DMS53 (cell line): ENCODE results near the gene OR8D2.

ENCODE experiments used
- DNase-seq: peaks from one replicate; lab custom pipeline; 2025; lab: John Stamatoyannopoulos, UW

The OR8D2 gene, protein sequence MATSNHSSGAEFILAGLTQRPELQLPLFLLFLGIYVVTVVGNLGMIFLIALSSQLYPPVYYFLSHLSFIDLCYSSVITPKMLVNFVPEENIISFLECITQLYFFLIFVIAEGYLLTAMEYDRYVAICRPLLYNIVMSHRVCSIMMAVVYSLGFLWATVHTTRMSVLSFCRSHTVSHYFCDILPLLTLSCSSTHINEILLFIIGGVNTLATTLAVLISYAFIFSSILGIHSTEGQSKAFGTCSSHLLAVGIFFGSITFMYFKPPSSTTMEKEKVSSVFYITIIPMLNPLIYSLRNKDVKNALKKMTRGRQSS

DNA sequence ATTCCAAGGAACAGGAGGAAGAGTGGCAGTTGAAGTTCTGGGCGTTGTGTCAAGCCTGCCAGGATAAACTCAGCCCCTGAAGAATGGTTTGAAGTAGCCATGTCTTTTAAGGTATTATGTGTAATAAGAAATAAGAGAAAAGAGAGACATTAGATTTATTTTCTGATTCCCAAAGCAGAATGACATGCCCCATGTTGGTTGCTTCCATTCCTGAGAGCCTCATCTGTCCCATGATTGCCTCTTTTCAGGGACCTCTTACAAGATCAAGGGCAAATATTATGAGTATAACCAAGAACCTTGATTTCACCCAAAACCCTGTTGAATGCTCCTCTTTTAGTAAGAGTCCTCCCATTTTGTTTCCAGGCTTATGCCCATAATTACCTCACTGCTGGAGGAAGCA, at the start of gene OR8D2:
TSS of gene OR8D2 (minus strand) at position 101 of the 400 bp plus-strand sequence. CDS start at position 101, 0 bp downstream.
- DNase-seq, result no peak

DNA sequence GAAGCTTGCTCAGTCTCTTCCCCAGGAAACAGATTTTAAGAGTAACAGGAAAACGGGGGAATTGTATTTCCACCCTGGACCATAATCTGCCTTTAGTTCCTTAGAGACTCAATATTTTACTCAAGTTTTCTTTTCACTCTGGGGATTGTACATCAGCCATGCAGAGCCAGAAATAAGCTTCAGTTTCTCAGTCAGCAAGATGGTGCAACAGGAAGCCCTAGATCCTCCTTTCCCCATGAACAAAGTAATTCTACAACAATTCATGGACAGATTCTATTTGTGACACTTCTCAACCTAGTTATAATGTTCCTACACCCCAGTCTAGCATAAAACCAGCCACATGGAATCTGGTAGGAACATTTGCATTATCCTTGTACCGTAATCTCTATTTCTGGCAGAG, 39.6 kb upstream of the OR8D2 start:
- no peak for DNase-seq

DNA sequence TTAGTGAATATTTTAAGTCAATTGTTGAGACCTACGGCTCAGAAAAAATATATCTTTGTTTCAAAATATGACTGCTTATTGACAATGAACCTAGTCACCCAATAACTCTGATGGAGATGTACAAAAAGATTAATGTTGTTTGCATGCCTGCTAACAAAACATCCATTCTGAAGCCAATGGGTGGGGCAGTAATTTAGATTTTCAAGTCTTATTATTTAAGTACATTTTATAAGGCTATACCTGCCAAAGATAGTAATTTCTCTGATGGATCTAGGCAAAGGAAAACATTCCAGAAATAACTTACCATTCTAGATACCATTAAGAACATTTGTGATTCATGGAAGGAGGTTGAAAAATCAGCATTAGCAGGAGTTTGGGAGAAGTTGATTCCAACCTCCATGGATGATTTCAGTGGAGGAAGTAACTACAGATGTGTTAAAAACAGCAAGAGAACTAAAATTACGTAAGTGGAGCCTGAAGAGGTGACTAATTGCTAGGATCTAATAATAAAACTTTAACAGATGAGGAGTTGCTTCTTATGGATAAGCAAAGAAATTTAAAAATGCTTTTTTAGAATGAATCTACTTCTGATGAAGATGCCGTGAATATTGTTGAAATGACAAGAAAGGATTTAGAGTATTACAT, 26.4 kb upstream of the OR8D2 start:
- DNase-seq, result no peak

DNA sequence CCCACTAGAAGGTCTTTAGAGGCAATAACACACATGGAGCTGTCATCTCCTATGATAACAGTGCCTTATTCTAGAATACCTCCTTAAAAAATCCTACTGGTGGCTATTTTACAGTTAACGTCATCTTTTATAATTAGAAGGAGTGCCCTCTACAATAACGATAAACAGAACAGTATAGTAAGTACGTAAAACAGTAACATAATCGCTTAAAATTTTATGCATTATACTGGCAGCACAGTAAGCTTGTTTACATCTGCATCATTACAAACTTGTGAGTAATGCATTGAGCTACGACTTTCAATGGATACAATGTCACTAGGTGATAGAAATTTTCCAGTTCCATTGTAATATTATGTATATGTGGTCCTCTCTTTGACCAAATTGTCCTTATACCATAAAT, 24.3 kb upstream of the OR8D2 start:
- DNase-seq, result no peak

DNA sequence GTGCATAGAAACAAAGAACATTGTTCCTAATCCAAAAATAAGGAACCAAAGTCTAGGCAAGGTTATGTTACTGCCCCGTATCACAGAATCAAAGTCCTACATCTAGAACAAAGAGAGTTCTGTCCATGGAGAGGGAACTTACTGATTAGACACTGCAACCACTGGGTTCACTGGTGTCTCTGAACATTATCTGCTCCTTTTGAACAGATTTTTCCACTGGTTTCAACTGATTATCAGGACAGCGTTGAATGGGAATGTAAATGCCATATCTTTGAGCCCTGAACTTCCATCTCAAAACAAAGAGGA, 20.1 kb upstream of the OR8D2 start:
- no peak for DNase-seq

DNA sequence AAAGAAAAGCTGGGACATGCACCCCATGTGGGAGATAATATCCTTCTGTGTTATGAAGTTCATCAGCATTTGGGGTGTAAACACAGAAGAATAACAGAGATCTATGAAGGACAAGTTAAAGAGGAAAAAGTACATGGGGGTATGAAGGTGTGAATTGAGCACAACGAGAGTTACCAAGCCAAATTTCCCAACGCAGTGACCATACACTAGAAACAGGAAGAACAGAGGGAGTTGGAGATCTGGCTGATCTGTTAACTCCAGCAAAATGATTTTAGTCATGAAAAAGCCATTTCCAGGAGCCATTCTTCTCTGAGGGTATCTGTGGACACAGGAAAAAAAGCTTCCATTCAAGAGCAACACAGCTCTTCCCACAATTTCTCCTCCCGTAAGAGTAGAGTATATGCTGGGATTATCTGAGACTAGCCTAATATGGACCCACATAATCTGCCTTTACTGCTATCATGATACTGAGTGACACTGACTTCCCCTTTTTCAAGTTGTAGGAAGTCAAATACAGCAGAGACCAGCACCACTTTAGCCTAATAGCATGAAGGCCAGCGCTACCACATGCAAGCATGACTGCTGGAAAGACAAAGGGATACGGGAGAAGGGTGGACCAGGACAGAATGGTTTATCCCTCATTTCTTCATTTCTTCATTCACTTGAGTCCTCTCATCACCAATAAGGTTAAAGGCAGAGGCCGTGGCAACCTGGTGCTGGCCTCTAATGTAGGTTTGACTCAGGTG, 19.6 kb upstream of the OR8D2 start:
- no peak for DNase-seq

DNA sequence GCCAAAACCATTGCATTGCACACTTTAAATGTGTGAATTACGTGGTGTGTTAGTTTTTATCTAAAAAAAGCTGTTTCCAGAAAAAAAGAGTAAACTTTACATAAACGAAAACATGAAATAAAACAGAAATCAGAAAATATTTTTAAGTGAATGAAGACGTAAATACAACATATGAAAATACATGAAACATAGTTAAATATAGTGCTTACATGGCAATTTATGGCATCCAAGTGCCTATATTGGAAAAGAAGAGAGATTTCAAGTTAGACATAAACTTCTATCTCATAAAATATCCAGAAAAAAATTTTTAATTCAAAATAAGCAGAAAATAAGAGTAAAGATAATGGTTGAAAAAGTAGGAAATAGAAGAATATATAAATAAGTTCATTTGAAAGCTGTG, 11.9 kb upstream of the OR8D2 start:
- DNase-seq, result no peak

DNA sequence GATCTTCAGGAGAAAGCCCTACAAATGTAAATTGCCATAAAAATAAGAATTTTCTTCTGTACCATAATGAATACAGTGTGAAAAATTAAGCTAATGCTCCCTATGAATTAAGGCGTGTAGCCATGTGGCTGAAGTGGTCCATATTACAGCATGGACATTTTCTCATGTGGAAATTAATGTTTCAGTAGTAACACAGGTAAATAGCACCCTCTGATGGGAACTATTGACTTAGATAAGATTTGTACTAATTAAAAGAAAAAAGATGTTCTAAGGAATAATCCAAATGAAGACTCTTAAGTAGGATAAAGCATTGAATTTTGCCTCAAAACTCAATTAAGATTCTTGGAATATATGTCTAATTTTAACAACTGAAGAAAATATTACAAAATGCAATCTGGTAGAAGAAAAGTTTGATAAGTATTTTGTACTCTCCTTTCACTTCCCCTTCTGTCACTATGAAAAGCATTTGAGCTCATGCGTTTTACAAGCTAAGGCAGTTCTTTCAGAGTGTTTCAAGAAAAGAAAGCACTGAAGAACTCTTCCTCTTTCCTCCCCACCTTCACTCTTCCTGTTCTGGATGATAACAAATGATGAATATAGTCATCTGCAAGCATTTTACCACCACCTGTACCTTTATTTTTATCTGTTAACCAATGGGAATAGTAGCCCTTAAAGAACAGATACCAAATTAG, 9.9 kb upstream of the OR8D2 start:
- DNase-seq, result peak; percentile 37

DNA sequence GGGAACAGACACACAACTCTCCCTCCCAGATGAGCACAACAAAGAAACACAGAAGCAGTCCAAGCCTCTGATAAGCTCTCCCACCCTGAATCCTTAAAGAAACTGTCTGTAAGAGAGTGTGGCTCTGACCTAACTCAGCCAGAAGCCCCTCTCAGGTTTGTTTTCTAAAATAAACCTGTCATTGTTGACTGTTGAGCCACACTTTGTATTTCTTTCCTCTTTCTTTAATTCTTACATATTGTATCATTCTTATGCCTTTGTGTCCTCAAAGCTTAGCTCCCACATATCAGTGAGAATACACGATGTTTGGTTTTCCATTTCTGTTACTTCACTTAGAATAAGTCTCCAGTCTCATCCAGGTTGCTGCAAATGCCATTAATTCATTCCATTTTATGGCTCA, 7.8 kb upstream of the OR8D2 start:
- no peak for DNase-seq

DNA sequence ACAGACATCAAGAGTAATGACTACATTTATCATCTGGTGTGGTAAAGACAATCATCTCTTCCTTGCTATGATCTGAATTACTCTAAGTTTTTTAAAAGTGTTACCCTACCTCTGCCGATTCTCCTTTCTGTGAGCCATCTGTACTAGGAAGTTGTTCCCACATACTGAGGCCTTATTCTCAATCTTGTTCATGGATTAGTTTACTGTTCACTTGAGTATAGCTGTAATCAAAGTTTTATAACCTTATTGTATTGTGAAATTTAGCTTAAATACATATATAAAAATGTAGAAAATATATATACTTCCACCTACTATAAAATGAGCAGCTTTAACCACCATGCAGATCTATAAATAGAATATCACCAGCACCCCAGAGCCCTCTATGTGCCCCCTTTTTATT, 2.4 kb upstream of the OR8D2 start:
- DNase-seq, result no peak

DNA sequence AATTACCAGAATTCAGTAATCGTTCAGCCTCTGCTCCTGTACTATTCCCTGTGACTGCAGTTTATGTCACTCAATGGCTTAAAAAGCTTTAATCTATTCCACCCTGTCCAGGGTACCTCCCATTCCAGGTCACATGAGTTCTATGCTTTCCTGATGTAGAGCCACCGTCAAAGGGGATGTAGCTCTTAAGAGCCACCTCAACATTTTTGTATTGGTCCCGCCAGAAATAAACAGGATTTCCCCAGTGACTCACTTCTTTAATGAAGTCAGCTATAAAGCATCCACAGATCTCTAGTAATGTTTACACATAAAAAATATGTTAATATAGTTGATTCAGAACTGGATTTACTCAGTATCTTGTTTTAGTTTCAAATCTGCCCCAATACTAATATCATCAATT, 4.9 kb downstream of the OR8D2 start:
- DNase-seq, result peak; percentile 36

DNA sequence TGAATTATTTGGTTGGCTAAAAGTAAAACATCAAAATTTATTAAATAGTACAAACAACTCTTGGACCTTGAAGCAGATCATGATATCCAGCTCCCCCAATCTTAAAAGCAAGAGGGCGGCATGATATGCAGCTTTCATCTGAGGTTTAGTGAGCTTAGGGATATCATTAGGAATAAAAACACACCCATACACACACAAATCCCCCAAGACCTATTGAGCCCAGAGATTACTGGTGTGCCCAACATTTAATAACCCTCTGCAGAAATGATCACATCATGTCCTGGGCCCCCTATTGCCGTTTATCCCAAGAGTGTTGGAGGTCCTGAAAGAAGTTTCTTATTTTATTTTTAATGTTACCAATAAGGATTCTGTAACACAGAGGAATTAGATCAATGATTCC, 6.1 kb downstream of the OR8D2 start, which contains the start of gene OR8D1:
TSS of gene OR8D1 (minus strand) at position 101 of the 400 bp plus-strand sequence. CDS start 3,183 bp downstream, outside the sequence.
- no peak for DNase-seq

DNA sequence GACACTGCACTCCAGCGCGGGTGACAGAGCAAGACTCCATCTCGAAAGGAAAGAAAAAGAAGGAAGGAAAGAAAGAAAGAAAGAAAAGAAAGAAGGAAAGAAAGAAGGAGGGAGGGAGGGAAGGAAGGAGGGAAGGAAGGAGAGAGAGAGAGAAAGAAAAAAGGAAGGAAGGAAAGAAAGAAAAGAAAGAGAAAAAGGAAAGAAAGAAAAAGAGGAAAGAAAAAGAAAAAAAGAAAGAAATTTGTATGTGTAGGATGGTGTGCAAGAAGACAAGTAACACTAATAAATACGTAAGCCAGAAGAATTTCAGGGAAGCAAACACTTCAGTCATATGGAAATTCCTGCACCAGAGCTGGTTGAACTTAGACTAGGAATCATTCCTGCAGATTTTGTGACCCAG, 6.9 kb downstream of the OR8D2 start:
- DNase-seq, result no peak

DNA sequence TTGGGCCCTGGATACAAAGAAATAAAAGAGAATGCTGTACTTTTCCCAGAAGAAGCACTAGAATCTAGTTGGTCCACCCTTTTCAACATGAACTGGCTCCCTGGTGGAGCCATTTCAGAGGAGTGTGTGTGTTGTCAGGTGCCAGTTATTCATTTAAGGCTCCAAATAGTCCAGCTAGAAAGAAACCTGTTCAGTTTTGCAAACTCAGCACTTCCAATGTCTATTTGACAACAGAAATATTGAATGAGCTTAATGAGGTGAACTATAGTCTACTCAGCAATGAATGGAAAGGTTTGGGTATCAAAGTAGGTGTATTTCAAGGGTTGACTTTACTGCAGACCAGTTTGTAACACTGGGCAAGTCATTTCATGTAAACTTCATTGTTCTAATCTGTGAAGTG, 8.3 kb downstream of the OR8D2 start:
- no peak for DNase-seq

DNA sequence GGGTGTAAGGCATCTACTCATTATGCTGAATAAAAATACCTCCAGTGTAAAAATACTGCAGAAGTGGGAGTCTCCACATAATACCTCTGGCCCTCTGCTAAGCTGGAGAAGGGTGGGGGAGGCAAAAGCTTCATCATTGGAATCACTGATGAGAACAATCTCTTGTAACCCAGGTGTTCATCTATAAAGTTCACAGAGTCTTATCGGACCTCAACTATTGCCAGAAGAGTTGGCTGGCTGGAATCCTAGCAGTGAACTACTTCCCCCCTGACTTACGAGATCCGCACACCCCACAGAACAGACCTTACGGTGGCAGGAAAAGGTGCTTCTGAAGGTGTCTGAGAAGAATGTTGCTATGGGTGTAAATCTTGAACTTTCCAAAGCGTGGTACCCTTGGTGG, 8.7 kb downstream of the OR8D2 start:
- DNase-seq, result no peak

DNA sequence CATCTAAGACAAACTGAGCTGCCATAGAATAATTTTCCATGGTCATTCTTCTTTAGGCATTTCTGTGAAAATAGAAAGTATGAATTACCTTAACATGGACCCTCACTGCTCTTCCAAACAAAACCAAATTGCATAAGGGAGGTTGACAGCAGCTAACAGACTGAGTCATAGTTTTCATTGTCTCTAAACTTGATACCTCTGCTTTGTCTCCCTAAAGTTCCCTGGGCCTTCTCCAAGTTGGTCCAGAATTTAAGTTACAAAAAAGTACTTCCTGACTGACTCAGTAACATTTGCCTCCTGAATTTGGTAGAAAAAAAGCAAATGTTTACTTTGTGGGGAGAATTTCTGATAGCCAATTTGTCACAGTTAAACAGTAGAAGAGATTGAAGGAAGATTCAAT, 9.3 kb downstream of the OR8D2 start:
- DNase-seq, result no peak

DNA sequence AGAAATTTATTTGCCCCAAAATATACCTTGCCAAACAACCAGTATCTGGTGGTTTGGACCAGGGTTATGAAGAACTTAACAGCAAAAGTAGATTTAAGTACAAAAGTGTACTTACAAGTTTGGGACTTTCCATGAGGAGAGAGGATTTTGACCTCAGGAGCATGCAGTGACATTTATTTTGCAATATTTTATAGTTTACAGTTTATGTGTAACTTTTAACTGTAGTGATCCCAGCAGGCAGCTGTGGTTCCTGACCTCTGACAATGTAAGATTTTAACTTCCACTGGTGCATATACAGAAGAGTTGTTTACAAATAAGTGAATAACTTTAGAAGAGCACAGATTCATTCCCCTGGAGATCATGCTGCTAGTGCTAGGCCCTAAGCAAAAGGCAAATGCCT, 12.9 kb downstream of the OR8D2 start:
- DNase-seq, result no peak

DNA sequence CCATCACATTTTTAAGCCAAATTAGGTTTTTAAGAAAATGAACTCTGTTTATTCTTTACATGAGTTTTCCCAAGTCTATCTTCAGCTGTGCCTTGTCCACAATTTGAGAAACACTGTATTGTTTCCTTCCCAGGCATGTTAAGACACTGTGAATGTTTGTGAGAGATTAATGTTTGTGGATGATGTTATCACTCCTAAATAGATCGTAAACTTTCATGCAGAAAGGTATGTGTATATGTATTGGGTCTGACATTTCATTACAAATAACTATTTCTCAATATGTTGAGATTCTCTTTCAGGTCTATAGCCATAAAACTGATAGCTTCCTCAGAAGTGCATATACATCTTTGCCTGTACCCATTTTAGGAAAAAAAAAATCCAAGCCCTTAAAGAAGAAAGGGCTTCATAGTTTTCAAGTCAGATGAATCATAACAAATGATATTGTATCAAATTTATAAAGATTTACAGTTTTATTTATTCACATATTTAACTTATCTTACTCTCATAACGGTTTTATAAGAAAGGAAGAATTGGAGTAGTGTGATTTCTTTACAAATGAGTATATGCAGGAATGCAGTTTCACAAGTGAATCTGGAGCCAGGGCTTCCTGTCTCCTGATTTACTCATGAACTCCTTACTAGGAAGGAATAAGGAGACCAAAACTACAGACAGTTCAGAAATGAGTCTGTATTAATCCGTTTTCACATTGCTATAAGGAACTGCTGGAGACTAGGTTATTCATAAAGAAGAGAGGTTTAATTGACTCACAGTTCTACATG, 17.5 kb downstream of the OR8D2 start:
- no peak for DNase-seq

DNA sequence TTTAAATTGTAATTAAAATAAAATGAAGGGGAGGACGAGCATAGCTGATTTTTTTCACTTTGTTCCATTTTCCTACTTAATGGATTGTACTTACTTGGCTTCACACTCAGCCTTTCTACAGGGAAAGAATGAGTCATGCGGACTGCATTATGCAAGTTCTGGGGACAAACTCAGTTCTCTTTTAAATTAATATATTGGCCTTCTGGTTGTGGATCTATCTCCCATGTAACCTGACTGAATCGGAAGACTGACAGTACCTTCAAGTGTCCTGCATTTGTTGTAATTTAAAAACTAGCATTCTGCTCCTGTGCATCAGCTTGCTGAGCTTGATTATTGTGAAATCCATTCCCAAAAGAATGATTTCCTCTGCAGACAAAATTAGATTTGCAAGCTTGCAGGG, 18.4 kb downstream of the OR8D2 start:
- DNase-seq, result peak; percentile 13

DNA sequence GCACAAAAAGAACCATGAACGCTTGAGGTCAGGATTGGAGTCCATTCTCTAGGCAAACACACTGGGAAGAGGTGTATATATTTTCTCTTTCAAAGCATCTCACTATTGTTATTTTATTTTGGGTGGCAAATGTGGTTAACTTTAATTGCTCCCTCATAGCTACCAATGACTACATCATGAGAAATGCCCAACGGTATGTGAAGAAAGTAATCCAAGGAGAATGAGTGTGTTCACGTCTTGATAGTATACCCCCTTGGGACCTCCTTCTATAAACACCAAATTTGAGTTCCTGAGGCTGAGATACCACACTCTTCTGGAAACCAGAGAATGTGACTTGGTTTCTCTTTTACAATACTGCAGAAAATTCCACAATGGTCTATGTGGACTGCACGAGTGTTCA, 22.1 kb downstream of the OR8D2 start:
- no peak for DNase-seq

DNA sequence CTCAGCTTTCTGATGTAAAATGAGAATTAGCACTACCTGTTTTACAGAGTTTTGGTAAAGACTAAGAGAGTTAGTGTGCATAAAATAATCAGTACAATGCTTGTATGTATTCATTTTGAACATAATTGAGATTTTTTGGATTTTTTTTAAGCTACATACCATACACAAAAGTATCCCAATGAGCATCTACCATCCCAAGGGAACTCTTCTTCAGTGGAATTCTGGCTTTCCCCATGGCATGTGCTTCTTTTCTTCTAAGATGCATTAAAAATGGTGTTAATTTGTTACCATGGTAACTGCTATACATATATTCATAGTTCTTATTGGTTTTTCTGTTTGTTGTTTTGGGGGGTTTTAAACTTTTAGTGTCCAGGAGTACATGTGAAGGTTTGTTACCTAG, 24.0 kb downstream of the OR8D2 start:
- DNase-seq, result no peak

DNA sequence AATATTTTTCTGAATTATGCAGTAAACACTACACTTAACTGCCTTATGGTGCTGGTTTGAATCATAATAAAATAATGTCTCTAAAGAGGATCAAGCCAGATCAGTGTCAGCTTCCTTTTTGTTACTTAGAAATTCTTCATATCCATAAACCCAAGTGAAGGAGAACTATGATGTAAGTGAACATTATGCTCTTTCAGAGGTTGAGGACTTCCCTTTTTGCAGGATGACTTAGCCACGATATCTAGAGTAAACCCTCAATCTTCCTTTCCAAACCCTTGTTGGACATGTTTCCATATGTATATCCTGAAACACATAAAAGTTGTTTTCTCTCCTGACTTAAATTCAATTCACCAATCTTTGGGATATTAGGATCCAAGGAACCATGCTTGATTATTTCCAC, 25.3 kb downstream of the OR8D2 start:
- DNase-seq, result no peak
